KMS-11 (cell line): Measurements from ENCODE around the gene MAN1B1.

Experiments
- H2AFZ ChIP-seq: fragments of 200-600 bp; sonication (generic); 2 replicates; pipeline ENCODE4 v1.6.1; 2016; ENCODE audit warnings: antibody characterized with exemption, mixed run types, low read depth
- H3K27ac ChIP-seq: fragments of 200-600 bp; sonication (generic); 2 replicates; pipeline ENCODE4 v1.6.1; 2016; ENCODE audit warnings: mild to moderate bottlenecking, mixed run types
- H3K27me3 ChIP-seq: fragments of 200-600 bp; sonication (generic); 2 replicates; pipeline ENCODE4 v1.6.1; 2017; ENCODE audit warnings: mild to moderate bottlenecking, low read depth, mixed run types, moderate library complexity; ENCODE audit not compliant: insufficient read depth
- H3K36me3 ChIP-seq: fragments of 200-600 bp; sonication (generic); 2 replicates; pipeline ENCODE4 v1.6.1; 2017; ENCODE audit warnings: mild to moderate bottlenecking, mixed run types; ENCODE audit not compliant: insufficient read depth
- H3K4me1 ChIP-seq: fragments of 200-600 bp; sonication (generic); 2 replicates; pipeline ENCODE4 v1.6.1; 2016; ENCODE audit warnings: mild to moderate bottlenecking, low read depth, mixed run types; ENCODE audit not compliant: poor library complexity, severe bottlenecking
- H3K4me2 ChIP-seq: fragments of 200-600 bp; sonication (generic); 2 replicates; pipeline ENCODE4 v1.7.0; 2016; ENCODE audit warnings: mild to moderate bottlenecking, mixed run types
- H3K4me3 ChIP-seq: fragments of 200-600 bp; sonication (generic); IDR thresholded peaks from 2 replicates; pipeline ENCODE4 v1.6.1; 2017; ENCODE audit warnings: low read depth, low read length, mixed read lengths; ENCODE audit not compliant: insufficient read depth
- H3K79me2 ChIP-seq: fragments of 200-600 bp; sonication (generic); 2 replicates; pipeline ENCODE4 v1.6.1; 2016; ENCODE audit warnings: low read depth, mixed run types; ENCODE audit not compliant: insufficient read depth
- H3K9ac ChIP-seq: fragments of 200-600 bp; sonication (generic); 2 replicates; pipeline ENCODE4 v1.6.1; 2016; ENCODE audit warnings: mild to moderate bottlenecking, mixed run types
- H4K20me1 ChIP-seq: fragments of 200-600 bp; sonication (generic); 2 replicates; pipeline ENCODE4 v1.6.1; 2016; ENCODE audit warnings: mild to moderate bottlenecking, mixed run types; ENCODE audit not compliant: insufficient read depth
- TF ChIP-seq, protein P1 (sequence below): fragments of 200-600 bp; sonication (generic); conservative IDR thresholded peaks from 2 replicates; pipeline ENCODE4 v1.6.1; 2017; ENCODE audit warnings: low read depth, mild to moderate bottlenecking, antibody characterized with exemption, low read length, moderate library complexity, mixed read lengths

The MAN1B1 gene

DNA sequence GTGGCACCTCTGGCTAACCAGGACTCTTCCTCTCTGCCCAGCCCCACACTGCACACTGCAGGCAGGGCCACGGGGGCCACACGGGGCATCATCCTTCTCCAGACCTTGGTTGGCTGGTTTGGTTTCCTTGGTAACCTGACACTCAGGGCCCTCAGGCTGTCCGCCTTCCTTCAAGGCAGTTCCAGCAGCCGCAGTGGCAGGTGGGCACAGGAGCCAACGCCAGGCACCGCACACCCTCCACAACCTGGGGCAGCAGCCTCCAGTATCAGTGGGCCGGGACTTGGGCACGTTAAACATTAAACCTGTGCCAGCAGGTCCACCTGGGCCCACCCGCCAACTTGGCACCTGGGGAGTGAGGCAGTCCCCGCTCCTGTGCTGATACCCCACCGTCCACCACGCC is 42.7 kb upstream of the MAN1B1 start:
- Histone ChIP-seq H3K4me3 (no peak overlapping the region), H3K36me3 (no peaks in the 10 kb centered on the region), H3K4me1 (no peaks in the 10 kb centered on the region), H3K4me2 (no peak overlapping the region), H2AFZ (no peak overlapping the region), H3K27ac (no peak overlapping the region), H3K27me3 (peaks cover 85% of the 10 kb centered on the region), H3K9ac (no peak overlapping the region), H3K79me2 (no peaks in the 10 kb centered on the region), H4K20me1 (no peaks in the 10 kb centered on the region)
- TF ChIP-seq, protein P1, sequence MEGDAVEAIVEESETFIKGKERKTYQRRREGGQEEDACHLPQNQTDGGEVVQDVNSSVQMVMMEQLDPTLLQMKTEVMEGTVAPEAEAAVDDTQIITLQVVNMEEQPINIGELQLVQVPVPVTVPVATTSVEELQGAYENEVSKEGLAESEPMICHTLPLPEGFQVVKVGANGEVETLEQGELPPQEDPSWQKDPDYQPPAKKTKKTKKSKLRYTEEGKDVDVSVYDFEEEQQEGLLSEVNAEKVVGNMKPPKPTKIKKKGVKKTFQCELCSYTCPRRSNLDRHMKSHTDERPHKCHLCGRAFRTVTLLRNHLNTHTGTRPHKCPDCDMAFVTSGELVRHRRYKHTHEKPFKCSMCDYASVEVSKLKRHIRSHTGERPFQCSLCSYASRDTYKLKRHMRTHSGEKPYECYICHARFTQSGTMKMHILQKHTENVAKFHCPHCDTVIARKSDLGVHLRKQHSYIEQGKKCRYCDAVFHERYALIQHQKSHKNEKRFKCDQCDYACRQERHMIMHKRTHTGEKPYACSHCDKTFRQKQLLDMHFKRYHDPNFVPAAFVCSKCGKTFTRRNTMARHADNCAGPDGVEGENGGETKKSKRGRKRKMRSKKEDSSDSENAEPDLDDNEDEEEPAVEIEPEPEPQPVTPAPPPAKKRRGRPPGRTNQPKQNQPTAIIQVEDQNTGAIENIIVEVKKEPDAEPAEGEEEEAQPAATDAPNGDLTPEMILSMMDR: no peak

DNA sequence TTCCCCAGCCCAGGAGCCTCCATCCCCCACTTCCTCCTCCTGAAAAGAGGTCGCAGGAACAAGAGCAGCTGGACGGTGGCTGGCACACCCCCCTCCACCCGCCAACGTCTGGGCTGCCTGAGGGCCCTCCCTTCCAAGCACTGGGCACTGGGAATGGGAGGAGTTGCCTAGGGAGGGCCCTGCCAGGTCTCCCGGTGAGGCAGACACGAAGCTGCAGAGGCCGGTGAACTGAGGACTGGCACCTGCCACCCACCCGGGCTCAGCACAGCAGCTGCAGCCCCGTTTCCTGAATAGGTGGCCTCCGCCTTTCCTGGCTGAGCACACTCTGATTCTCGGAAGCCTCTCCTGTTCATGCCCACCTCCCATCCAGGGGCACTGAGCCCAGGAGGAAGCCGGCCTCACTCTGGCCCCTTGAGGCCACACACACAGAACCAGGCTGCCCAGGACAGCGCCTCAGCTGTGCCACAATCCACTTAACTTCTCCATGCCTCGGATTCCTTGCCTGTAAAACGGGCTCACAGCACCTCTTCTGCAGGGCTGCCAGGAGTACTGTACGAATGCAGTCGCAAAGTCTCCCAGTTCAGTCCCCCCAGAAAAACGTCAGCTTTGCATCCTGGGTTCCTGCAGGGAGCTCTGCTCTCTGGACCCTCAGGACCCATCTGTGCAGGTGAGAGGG is 42.1 kb upstream of the MAN1B1 start:
- Histone ChIP-seq H4K20me1 (no peaks in the 10 kb centered on the region), H3K4me3 (no peak overlapping the region), H3K36me3 (no peaks in the 10 kb centered on the region), H3K27ac (no peak overlapping the region), H3K4me2 (no peak overlapping the region), H3K4me1 (no peaks in the 10 kb centered on the region), H3K79me2 (no peaks in the 10 kb centered on the region), H3K27me3 (peaks cover 85% of the 10 kb centered on the region), H2AFZ (no peak overlapping the region), H3K9ac (no peak overlapping the region)
- TF ChIP-seq, protein P1: no peak

DNA sequence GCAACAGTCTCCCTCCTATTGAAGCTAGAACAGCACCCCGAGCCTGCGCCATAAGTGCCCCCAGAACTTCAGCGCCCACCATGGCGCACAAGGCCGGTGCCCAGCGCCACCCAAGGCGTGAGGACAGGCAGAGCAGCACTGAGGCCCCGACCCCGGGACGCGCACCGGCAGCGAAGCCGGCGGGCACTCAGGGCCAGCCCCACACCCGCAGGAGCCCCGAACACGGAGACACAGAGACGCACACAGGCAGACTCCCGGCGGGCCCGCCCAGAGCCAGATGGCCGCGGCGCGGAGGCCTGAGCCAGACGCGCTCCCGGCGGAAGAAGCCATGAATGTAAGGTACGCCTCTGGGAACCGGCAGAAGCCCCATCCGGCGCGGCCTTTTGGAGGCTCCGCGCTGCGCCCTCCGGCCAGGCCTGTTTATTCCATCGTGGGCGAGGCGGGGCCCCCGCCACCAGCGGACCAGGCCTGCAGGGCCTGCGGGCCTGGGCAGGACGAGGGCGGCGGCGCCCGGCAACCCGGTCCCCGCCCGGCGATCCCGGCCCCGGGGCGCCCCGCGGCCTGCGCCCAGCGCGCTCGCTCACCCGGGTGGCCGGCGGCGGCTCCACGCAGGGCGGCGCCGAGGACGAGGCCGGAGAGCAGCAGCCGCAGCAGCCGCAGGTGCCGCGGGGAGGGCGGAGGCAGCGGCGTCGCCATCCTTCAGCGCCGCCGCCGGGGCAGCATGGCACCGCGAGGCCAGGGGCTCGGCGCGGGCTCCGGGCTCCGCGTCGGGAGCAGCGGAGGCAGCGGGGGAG is 41.3 kb upstream of the MAN1B1 start:
- no peak overlapping the region for H3K27ac ChIP-seq
- no peaks in the 10 kb centered on the region for H3K4me1 ChIP-seq
- no peaks in the 10 kb centered on the region for H4K20me1 ChIP-seq
- H3K79me2 ChIP-seq: no peaks in the 10 kb centered on the region
- H3K36me3 ChIP-seq: no peaks in the 10 kb centered on the region
- H3K9ac ChIP-seq: no peak overlapping the region
- TF ChIP-seq, protein P1: no peak
- no peak overlapping the region; the same call in 1 of the 2 replicates for H3K4me2 ChIP-seq
- H3K4me3 ChIP-seq: no peak overlapping the region
- peaks cover 87% of the 10 kb centered on the region for H3K27me3 ChIP-seq
- H2AFZ ChIP-seq: no peak overlapping the region

DNA sequence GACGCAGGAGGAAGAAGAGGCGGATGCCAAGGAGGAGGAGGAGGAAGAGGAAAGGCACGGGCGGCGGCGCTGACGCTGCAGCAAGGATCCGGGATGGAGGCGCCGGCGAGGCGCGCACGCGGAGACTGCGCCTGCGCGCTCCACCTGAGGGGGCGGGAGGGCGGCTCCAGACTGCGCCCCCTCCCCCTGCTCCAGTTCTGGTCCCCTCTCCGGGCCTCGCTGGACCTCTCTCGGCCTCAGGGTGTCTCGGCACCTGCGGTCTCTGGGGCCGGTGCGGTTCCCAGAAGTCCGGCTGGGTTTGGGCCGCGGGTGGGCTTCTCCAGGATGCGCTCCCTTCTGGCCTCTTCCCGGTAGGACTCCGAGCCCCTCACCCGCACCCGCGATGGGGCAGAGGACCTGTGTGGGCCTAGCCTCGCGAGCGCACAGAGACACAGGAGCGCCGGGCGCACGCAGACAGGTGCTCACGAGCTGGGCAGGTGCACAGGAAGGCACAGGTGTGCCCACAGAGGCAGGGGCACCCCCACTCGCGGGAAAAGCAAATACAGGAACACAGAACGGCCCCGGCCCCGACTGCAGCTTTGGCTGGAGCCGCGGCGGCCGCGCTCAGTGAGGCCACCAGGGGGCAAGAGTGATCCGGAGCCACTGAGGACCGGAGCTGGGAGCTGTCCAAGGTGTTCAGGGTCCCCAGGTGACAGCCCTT is 40.5 kb upstream of the MAN1B1 start, which contains the start of gene NPDC1:
NPDC1 (minus strand) TSS at position 90 of the 700 bp plus-strand sequence. CDS start 188 bp downstream, outside the sequence.
- Histone ChIP-seq H3K27me3 (peaks cover 86% of the 10 kb centered on the region), H4K20me1 (no peaks in the 10 kb centered on the region), H3K4me1 (no peaks in the 10 kb centered on the region), H2AFZ (no peak within 1 kb of the TSS; the same call in 1 of the 2 replicates), H3K27ac (no peak within 1 kb of the TSS), H3K4me2 (no peak within 1 kb of the TSS; the same call in 1 of the 2 replicates), H3K79me2 (no peaks in the 10 kb centered on the region), H3K4me3 (no peak within 1 kb of the TSS), H3K9ac (no peak within 1 kb of the TSS), H3K36me3 (no peaks in the 10 kb centered on the region)
- TF ChIP-seq, protein P1: peak; percentile 81
